ENCODE results near the gene CMYA5.

CMYA5 gene

GRCh38 chr5:79842991-79843390 lies 153.4 kb downstream of the CMYA5 start:
- H3K36me3 ChIP-seq (ENCODE audit: control insufficient read depth in 4 of 4, insufficient read depth in 4 of 4, low read length in 3 of 4), result no peaks in the 10 kb centered on the region
- no peaks in the 10 kb centered on the region for H3K9me3 ChIP-seq (ENCODE audit: control extremely low read depth in 1 of 5, control insufficient read depth in 4 of 5, insufficient read depth in 2 of 5, low read depth in 1 of 5, low read length in 4 of 5)
- no peaks in the 10 kb centered on the region for H3K4me1 ChIP-seq (ENCODE audit: control extremely low read depth in 1 of 4, control insufficient read depth in 4 of 4, insufficient read depth in 4 of 4, low read length in 3 of 4)
- H3K27ac ChIP-seq (ENCODE audit: insufficient read depth in 1 of 2, low read depth in 1 of 2, low read length in 2 of 2, poor library complexity in 1 of 2, severe bottlenecking in 2 of 2), result no peak overlapping the region
- DNase-seq, result no peak
- POLR2A ChIA-PET, result no interaction called here
- CTCF ChIA-PET, result no interaction called here
- WGBS (ENCODE audit: insufficient coverage), result 96% methylated on average over 6 of the region's 7 CpGs
- H3K4me3 ChIP-seq (ENCODE audit: control insufficient read depth in 1 of 7, extremely low read depth in 1 of 7, insufficient read depth in 4 of 7, low read depth in 2 of 7, low read length in 6 of 7), result no peak overlapping the region
- H3K27me3 ChIP-seq (replicated peaks in 2 of 5; ENCODE audit: control insufficient read depth in 4 of 5, insufficient read depth in 5 of 5, low read length in 4 of 5), result peaks cover 0 to 14% (median 0%) of the 10 kb centered on the region in 5 experiments

- POLR2A ChIA-PET, result no interaction called here
- WGBS (ENCODE audit: insufficient coverage), result 98% methylated on average over 11 of the region's 15 CpGs
- no peak for DNase-seq
These were observed 154.1 kb downstream of the CMYA5 start for GRCh38 chr5:79843450-79844388.

GRCh38 chr5:79844571-79844970 lies 154.9 kb downstream of the CMYA5 start:
- no peaks in the 10 kb centered on the region for H3K36me3 ChIP-seq (ENCODE audit: control insufficient read depth in 4 of 4, insufficient read depth in 4 of 4, low read length in 3 of 4)
- POLR2A ChIA-PET, result no interaction called here
- no peak overlapping the region for H3K4me3 ChIP-seq (ENCODE audit: control insufficient read depth in 1 of 7, extremely low read depth in 1 of 7, insufficient read depth in 4 of 7, low read depth in 2 of 7, low read length in 6 of 7)
- CTCF ChIA-PET, result no interaction called here
- no peak overlapping the region for H3K27ac ChIP-seq (ENCODE audit: insufficient read depth in 1 of 2, low read depth in 1 of 2, low read length in 2 of 2, poor library complexity in 1 of 2, severe bottlenecking in 2 of 2)
- no peaks in the 10 kb centered on the region for H3K9me3 ChIP-seq (ENCODE audit: control extremely low read depth in 1 of 5, control insufficient read depth in 4 of 5, insufficient read depth in 2 of 5, low read depth in 1 of 5, low read length in 4 of 5)
- 100% methylated on average over 1 of the region's 1 CpG for WGBS (ENCODE audit: insufficient coverage)
- DNase-seq, result no peak
- H3K27me3 ChIP-seq (replicated peaks in 2 of 5; ENCODE audit: control insufficient read depth in 4 of 5, insufficient read depth in 5 of 5, low read length in 4 of 5), result peaks cover 0 to 14% (median 0%) of the 10 kb centered on the region in 5 experiments
- no peaks in the 10 kb centered on the region for H3K4me1 ChIP-seq (ENCODE audit: control extremely low read depth in 1 of 4, control insufficient read depth in 4 of 4, insufficient read depth in 4 of 4, low read length in 3 of 4)

More at GRCh38 chr5:79843450-79844388, 154.1 kb downstream of the CMYA5 start:
- Histone ChIP-seq H3K36me3 (ENCODE audit: control insufficient read depth in 4 of 4, insufficient read depth in 4 of 4, low read length in 3 of 4) (no peaks in the 10 kb centered on the region), H3K4me1 (ENCODE audit: control extremely low read depth in 1 of 4, control insufficient read depth in 4 of 4, insufficient read depth in 4 of 4, low read length in 3 of 4) (no peaks in the 10 kb centered on the region), H3K9me3 (ENCODE audit: control extremely low read depth in 1 of 5, control insufficient read depth in 4 of 5, insufficient read depth in 2 of 5, low read depth in 1 of 5, low read length in 4 of 5) (no peaks in the 10 kb centered on the region), H3K27ac (ENCODE audit: insufficient read depth in 1 of 2, low read depth in 1 of 2, low read length in 2 of 2, poor library complexity in 1 of 2, severe bottlenecking in 2 of 2) (no peak overlapping the region), H3K4me3 (ENCODE audit: control insufficient read depth in 1 of 7, extremely low read depth in 1 of 7, insufficient read depth in 4 of 7, low read depth in 2 of 7, low read length in 6 of 7) (no peak overlapping the region), H3K27me3 (replicated peaks in 2 of 5; ENCODE audit: control insufficient read depth in 4 of 5, insufficient read depth in 5 of 5, low read length in 4 of 5) (peaks cover 0 to 14% (median 0%) of the 10 kb centered on the region in 5 experiments)
- CTCF ChIA-PET, result no interaction called here

- H3K36me3 ChIP-seq (ENCODE audit: control insufficient read depth in 4 of 4, insufficient read depth in 4 of 4, low read length in 3 of 4), result no peaks in the 10 kb centered on the region
- peak in 1 of 3 donors; percentile 1 for DNase-seq
These were observed 156.0 kb downstream of the CMYA5 start for GRCh38 chr5:79845448-79846197.

GRCh38 chr5:79846198-79846521 lies 156.5 kb downstream of the CMYA5 start:
- no peak overlapping the region for H3K27ac ChIP-seq (ENCODE audit: insufficient read depth in 1 of 2, low read depth in 1 of 2, low read length in 2 of 2, poor library complexity in 1 of 2, severe bottlenecking in 2 of 2)
- WGBS (ENCODE audit: insufficient coverage), result no CpG with 5 or more reads among the region's 3 CpGs
- no peak overlapping the region for H3K4me3 ChIP-seq (ENCODE audit: control insufficient read depth in 1 of 7, extremely low read depth in 1 of 7, insufficient read depth in 4 of 7, low read depth in 2 of 7, low read length in 6 of 7)
- H3K4me1 ChIP-seq (ENCODE audit: control extremely low read depth in 1 of 4, control insufficient read depth in 4 of 4, insufficient read depth in 4 of 4, low read length in 3 of 4), result no peaks in the 10 kb centered on the region
- peaks cover 0 to 4% (median 0%) of the 10 kb centered on the region in 5 experiments for H3K27me3 ChIP-seq (replicated peaks in 2 of 5; ENCODE audit: control insufficient read depth in 4 of 5, insufficient read depth in 5 of 5, low read length in 4 of 5)
- H3K9me3 ChIP-seq (ENCODE audit: control extremely low read depth in 1 of 5, control insufficient read depth in 4 of 5, insufficient read depth in 2 of 5, low read depth in 1 of 5, low read length in 4 of 5), result no peaks in the 10 kb centered on the region
- CTCF ChIA-PET, result no interaction called here
- no peaks in the 10 kb centered on the region for H3K36me3 ChIP-seq (ENCODE audit: control insufficient read depth in 4 of 4, insufficient read depth in 4 of 4, low read length in 3 of 4)
- DNase-seq, result no peak
- POLR2A ChIA-PET, result no interaction called here

More at GRCh38 chr5:79845448-79846197, 156.0 kb downstream of the CMYA5 start:
- ChIA-PET CTCF (no interaction called here), POLR2A (no interaction called here)
- no peaks in the 10 kb centered on the region for H3K9me3 ChIP-seq (ENCODE audit: control extremely low read depth in 1 of 5, control insufficient read depth in 4 of 5, insufficient read depth in 2 of 5, low read depth in 1 of 5, low read length in 4 of 5)
- peaks cover 0 to 5% (median 0%) of the 10 kb centered on the region in 5 experiments for H3K27me3 ChIP-seq (replicated peaks in 2 of 5; ENCODE audit: control insufficient read depth in 4 of 5, insufficient read depth in 5 of 5, low read length in 4 of 5)
- no peak overlapping the region for H3K27ac ChIP-seq (ENCODE audit: insufficient read depth in 1 of 2, low read depth in 1 of 2, low read length in 2 of 2, poor library complexity in 1 of 2, severe bottlenecking in 2 of 2)
- no peaks in the 10 kb centered on the region for H3K4me1 ChIP-seq (ENCODE audit: control extremely low read depth in 1 of 4, control insufficient read depth in 4 of 4, insufficient read depth in 4 of 4, low read length in 3 of 4)
- H3K4me3 ChIP-seq (ENCODE audit: control insufficient read depth in 1 of 7, extremely low read depth in 1 of 7, insufficient read depth in 4 of 7, low read depth in 2 of 7, low read length in 6 of 7), result no peak overlapping the region
- WGBS (ENCODE audit: insufficient coverage), result 90% methylated on average over 6 of the region's 7 CpGs

GRCh38 chr5:79847561-79847960 lies 157.9 kb downstream of the CMYA5 start:
- H3K9me3 ChIP-seq (ENCODE audit: control extremely low read depth in 1 of 5, control insufficient read depth in 4 of 5, insufficient read depth in 2 of 5, low read depth in 1 of 5, low read length in 4 of 5), result no peaks in the 10 kb centered on the region
- 88% methylated on average over 4 of the region's 8 CpGs for WGBS (ENCODE audit: insufficient coverage)
- no peaks in the 10 kb centered on the region for H3K36me3 ChIP-seq (ENCODE audit: control insufficient read depth in 4 of 4, insufficient read depth in 4 of 4, low read length in 3 of 4)
- no peak overlapping the region for H3K4me3 ChIP-seq (ENCODE audit: control insufficient read depth in 1 of 7, extremely low read depth in 1 of 7, insufficient read depth in 4 of 7, low read depth in 2 of 7, low read length in 6 of 7)
- ChIA-PET POLR2A (no interaction called here), CTCF (interaction anchor here (1.3 kb wide), 1 partner anchor 10 kb away, joined by 3 read pairs; no protein-coding TSS in a partner anchor)
- peaks cover 0 to 5% (median 0%) of the 10 kb centered on the region in 5 experiments for H3K27me3 ChIP-seq (replicated peaks in 2 of 5; ENCODE audit: control insufficient read depth in 4 of 5, insufficient read depth in 5 of 5, low read length in 4 of 5)
- DNase-seq, result no peak
- H3K27ac ChIP-seq (ENCODE audit: insufficient read depth in 1 of 2, low read depth in 1 of 2, low read length in 2 of 2, poor library complexity in 1 of 2, severe bottlenecking in 2 of 2), result no peak overlapping the region
- H3K4me1 ChIP-seq (ENCODE audit: control extremely low read depth in 1 of 4, control insufficient read depth in 4 of 4, insufficient read depth in 4 of 4, low read length in 3 of 4), result no peaks in the 10 kb centered on the region

GRCh38 chr5:79849061-79849460 lies 159.4 kb downstream of the CMYA5 start:
- no peak for DNase-seq
- H3K9me3 ChIP-seq (ENCODE audit: control extremely low read depth in 1 of 5, control insufficient read depth in 4 of 5, insufficient read depth in 2 of 5, low read depth in 1 of 5, low read length in 4 of 5), result no peaks in the 10 kb centered on the region
- no peak overlapping the region for H3K27ac ChIP-seq (ENCODE audit: insufficient read depth in 1 of 2, low read depth in 1 of 2, low read length in 2 of 2, poor library complexity in 1 of 2, severe bottlenecking in 2 of 2)
- no peak overlapping the region for H3K4me3 ChIP-seq (ENCODE audit: control insufficient read depth in 1 of 7, extremely low read depth in 1 of 7, insufficient read depth in 4 of 7, low read depth in 2 of 7, low read length in 6 of 7)
- no peaks in the 10 kb centered on the region for H3K36me3 ChIP-seq (ENCODE audit: control insufficient read depth in 4 of 4, insufficient read depth in 4 of 4, low read length in 3 of 4)
- ChIA-PET POLR2A (no interaction called here), CTCF (interaction anchor here (0.7 to 1.0 kb wide), 3 partner anchors 11 to 706 kb away, joined by 3 read pairs; no protein-coding TSS in a partner anchor)
- WGBS (ENCODE audit: insufficient coverage), result 96% methylated on average over 15 of the region's 16 CpGs
- no peaks in the 10 kb centered on the region for H3K4me1 ChIP-seq (ENCODE audit: control extremely low read depth in 1 of 4, control insufficient read depth in 4 of 4, insufficient read depth in 4 of 4, low read length in 3 of 4)
- peaks cover 0 to 7% (median 0%) of the 10 kb centered on the region in 5 experiments for H3K27me3 ChIP-seq (replicated peaks in 2 of 5; ENCODE audit: control insufficient read depth in 4 of 5, insufficient read depth in 5 of 5, low read length in 4 of 5)
